AG04449 (cell line): Measurements from ENCODE around the gene KIF18B.

Source experiments
- CTCF ChIA-PET: fragments of 350-600 bp; formaldehyde crosslinking; extraction: SDS; loops from one replicate; lab custom pipeline; 2021; ENCODE audit warnings: antibody characterized with exemption; lab: Yijun Ruan, JAX
- POLR2A ChIA-PET: fragments of 400-600, 350-600 bp; formaldehyde crosslinking; extraction: SDS; loops from one replicate; lab custom pipeline; 2020; ENCODE audit warnings: antibody characterized with exemption, inconsistent platforms; lab: Yijun Ruan, JAX
- DNase-seq: peaks from one replicate; pipeline ENCODE4 v3.0.0-alpha.2; 2010; ENCODE audit warnings: low read depth, low spot score
- H3K4me3 ChIP-seq: 2 replicates; pipeline ENCODE4 v1.5.1; 2011; ENCODE audit warnings: low read depth, mild to moderate bottlenecking, control low read depth, low read length
- CTCF ChIP-seq: IDR thresholded peaks from one replicate; pipeline ENCODE4 v1.5.1; 2011; ENCODE audit warnings: mild to moderate bottlenecking, moderate library complexity, low read length, control low read depth, inconsistent platforms; ENCODE audit not compliant: insufficient read depth; ENCODE audit errors: missing control alignments

KIF18B gene

GRCh38 chr17:44899074-44899782 lies 48.3 kb downstream of the KIF18B start, which contains the start of gene EFTUD2:
Gene EFTUD2 (minus strand): TSS chr17:44899445. CDS start chr17:44894521, 4,924 bp downstream.
- H3K4me3 ChIP-seq: peak within 1 kb of the TSS; percentile 100
- ChIA-PET CTCF (interaction anchor here (0.8 to 9.1 kb wide), 14 partner anchors 9 to 236 kb away, joined by 3 to 137 read pairs (median 8); partner anchors contain the start of genes ACBD4 and PLCD3), POLR2A (interaction anchor here (0.5 to 1.7 kb wide), 3 partner anchors 11 to 208 kb away, joined by 3 to 6 read pairs (median 3); no protein-coding TSS in a partner anchor)
- DNase-seq: no peak
- no peak for TF ChIP-seq CTCF

GRCh38 chr17:44898768-44899073 lies 48.9 kb downstream of the KIF18B start:
- no peak for DNase-seq
- H3K4me3 ChIP-seq: peak overlapping the region; percentile 100
- CTCF ChIA-PET: interaction anchor here (0.8 to 9.1 kb wide), 13 partner anchors 9 to 237 kb away, joined by 3 to 137 read pairs (median 9); partner anchors contain the start of genes ACBD4 and PLCD3
- TF ChIP-seq CTCF: no peak
- POLR2A ChIA-PET: interaction anchor here (0.5 to 1.7 kb wide), 2 partner anchors 11 to 209 kb away, joined by 3 to 6 read pairs; no protein-coding TSS in a partner anchor

- ChIA-PET POLR2A (no interaction called here), CTCF (interaction anchor here (0.8 to 4.7 kb wide), 9 partner anchors 12 to 128 kb away, joined by 3 to 33 read pairs (median 5); no protein-coding TSS in a partner anchor)
- no peak for TF ChIP-seq CTCF
- no peak overlapping the region for H3K4me3 ChIP-seq
- no peak for DNase-seq
Observed at GRCh38 chr17:44894642-44895041, 52.9 kb downstream of the KIF18B start.

- CTCF ChIA-PET: interaction anchor here (1.5 to 4.7 kb wide), 4 partner anchors 9 to 243 kb away, joined by 6 to 33 read pairs (median 12); partner anchors contain the start of gene ACBD4
- no peak for DNase-seq
Observed at GRCh38 chr17:44892250-44892649, 55.3 kb downstream of the KIF18B start.

GRCh38 chr17:44889003-44889402 lies 58.6 kb downstream of the KIF18B start:
- ChIA-PET CTCF (interaction anchor here (0.6 to 2.4 kb wide), 3 partner anchors 8 to 29 kb away, joined by 3 to 14 read pairs (median 6); no protein-coding TSS in a partner anchor), POLR2A (no interaction called here)
- no peak for TF ChIP-seq CTCF
- H3K4me3 ChIP-seq: no peak overlapping the region
- DNase-seq: no peak

More at GRCh38 chr17:44892250-44892649, 55.3 kb downstream of the KIF18B start:
- H3K4me3 ChIP-seq: no peak overlapping the region
- no peak for TF ChIP-seq CTCF
- POLR2A ChIA-PET: no interaction called here
